Muscle of arm (tissue), 12 donors: ENCODE data around the gene C14orf132. TPM values are rescaled to one million over a fixed set of nuclear protein-coding genes. Genes with fewer than 3 reads are reported as not detected.

ENCODE experiments used
- DNase-seq: peaks from one replicate; pipeline ENCODE4 v3.0.0-alpha.2; 2013
- polyA plus RNA-seq, 12 donors: library from polyadenylated mRNA; unstranded; fragments of 120-200 nt; gene quantifications; one replicate each; pipeline ENCODE4 v1.2.1, GENCODE V29; 2013; ENCODE audit not compliant: insufficient read length in 12 of 12

The C14orf132 gene
- polyA plus RNA-seq, 12 donors = 14.9 to 24.9 (median 19.9) TPM; not detected in 1

- DNase-seq = no peak
These were observed 1.1 kb upstream of the C14orf132 start for GRCh38 chr14:96037891-96038557.

- no peak for DNase-seq
These were observed 623 bp upstream of the C14orf132 start for GRCh38 chr14:96038558-96038919.

- no peak for DNase-seq
These were observed 610 bp downstream of the C14orf132 start for GRCh38 chr14:96039633-96040311.

DNA sequence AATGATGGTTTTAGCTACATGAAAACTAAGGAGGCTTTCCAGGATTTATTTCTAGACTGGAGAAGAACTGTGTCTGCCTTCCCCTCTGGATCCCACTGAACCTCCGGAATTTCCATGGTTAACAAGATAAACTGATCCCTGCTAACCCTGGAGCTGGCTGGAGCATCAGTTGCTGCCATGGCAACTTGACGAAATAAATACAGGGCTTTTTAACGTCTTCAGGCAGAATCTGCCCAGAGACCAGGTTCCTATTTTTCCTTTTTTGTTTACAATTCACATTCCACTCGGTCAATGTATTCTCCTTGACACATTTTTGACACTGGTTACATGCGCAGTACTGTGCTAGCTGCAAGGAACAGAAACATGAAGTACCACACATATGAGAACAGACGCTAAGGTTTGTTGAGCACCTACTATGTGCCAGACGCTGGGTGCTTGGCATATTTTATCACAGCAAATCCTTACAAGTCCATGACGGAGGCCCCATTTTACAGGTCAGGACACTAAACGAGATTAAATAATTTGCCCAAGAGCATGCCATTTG lies 1.7 kb downstream of the C14orf132 start:
- DNase-seq = no peak

DNA sequence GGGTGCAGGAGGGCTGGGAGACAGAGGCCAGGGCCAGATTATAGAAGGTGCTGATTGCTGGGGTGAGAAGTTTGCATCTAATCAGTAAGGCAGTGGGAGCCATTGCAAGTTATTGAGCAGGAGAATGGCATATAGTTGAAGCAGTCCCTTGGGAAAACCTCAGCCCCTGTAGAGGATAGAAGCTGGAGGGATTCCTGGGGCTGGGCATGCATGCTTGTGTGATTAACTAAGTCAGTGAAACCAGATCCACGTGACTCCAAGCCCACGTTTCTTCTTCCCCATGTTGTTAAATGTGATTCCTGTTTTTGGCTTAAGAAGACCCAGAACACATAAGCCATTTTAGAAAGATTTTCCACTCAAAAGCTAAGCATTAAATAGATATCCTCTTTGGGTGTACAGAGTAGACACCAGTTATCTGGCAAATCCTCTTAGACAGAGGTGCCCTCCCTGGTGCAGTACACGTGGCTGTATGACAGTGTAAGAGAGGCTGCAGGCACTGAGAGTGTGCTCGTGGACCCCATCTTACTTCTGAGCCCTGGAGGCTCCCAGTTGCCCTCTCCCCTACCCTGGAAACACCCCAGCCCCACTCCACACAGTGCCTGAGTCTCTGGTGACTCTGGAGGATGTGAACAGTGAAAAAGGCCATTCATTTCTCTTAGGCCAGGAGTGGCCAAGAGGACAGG lies 3.2 kb downstream of the C14orf132 start:
- DNase-seq = no peak

GRCh38 chr14:96046630-96047029 lies 7.5 kb downstream of the C14orf132 start:
- DNase-seq = no peak

- no peak for DNase-seq
These were observed 7.9 kb downstream of the C14orf132 start for GRCh38 chr14:96047101-96047500.

- DNase-seq = no peak
These were observed 10.8 kb downstream of the C14orf132 start for GRCh38 chr14:96049932-96050331.

GRCh38 chr14:96050482-96050881 lies 11.3 kb downstream of the C14orf132 start:
- DNase-seq = no peak

DNA sequence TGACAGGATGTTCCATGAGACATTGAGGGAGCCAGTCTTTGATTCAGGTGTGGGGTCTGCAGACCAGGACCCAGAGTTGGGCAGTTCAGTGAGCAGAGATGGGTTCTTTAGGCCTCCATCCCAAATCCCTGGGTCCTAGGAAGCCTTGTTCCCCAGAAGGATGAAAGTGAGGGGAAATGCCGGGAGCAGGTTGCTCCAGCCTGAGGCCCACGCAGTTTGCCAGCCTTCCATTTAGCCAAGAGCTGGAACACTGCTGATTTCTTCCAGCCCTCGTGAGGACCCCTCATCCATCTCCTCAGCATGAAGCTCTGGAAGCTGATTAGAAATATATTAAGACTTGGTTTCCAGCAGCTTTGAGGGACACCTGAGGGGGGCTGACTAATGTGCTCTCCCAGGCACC lies 12.1 kb downstream of the C14orf132 start:
- no peak for DNase-seq

DNA sequence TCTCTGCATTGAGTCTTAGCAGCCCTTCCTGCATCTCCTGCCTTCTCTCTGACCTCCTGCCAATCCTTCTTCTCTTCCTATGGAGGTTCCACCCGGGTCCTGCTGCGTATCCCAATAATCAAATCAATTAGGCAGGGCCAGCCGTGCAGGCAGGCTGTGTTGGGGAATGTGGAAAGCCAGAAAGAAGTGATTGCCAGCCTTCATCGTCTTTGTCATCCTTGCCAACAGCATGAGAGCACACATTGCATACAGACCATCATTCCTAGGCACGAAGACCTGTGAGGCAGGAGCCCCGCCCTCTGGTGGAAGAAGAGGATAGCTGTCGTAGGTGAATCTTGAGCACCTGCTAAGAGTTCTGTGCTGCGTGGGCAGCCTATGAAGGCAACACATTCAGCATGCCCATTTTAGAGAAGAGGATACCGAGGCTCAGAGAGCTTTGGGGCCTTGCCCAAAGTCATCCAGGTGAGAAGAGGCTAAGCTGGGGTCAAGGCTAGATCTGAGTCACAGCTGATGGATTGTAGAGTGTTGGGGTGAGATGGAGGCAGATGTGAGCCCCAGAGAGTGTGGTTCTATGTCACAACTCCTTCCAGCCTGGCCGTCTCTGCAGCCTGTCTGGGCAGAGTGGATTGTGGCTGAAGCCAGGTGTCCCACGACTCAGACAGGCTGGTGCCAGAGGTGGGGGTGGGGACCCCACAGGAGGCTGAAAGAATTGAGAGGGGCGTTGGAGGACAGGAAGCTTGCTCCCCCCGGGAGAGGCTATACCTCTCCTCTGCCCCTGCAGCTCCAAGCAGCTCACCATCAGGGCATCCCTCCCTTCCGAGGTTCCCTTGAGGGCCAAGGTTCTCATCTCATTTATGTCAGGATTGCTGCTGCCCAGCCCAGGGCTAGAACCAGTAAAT lies 12.7 kb downstream of the C14orf132 start:
- no peak for DNase-seq

DNA sequence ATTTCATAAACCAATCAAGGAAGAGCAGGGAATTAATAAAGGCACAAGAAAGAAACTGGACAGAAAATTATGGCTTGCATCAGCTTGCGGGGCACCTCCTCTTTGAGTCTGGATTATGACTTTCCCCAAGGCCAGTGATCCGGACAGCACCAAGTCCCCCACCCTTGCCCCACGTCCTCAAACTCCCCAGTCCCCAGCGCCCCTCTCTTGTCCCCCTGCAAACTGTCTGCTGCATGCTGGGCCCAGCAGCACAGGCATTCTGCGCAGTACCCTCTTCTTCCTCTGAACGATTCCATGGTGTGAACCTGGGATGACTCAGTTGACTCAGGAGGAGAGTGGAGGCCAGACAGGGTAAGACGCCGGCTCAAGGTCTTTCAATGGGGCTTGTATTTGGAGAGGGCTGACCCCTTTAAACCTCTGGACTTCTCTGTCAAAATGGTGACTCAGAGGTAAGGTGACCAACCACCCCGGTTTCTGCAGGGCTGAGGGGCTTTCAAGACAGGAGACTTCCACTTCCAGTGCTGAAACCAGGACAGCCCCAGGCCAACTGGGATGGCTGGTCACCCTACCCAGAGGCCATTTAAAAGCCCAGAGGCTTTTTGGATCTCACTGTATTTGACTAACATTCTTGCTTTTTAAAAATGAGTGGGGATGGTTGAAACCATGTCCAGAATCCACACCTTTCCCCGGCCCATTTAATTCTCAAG lies 13.5 kb downstream of the C14orf132 start:
- no peak for DNase-seq

DNA sequence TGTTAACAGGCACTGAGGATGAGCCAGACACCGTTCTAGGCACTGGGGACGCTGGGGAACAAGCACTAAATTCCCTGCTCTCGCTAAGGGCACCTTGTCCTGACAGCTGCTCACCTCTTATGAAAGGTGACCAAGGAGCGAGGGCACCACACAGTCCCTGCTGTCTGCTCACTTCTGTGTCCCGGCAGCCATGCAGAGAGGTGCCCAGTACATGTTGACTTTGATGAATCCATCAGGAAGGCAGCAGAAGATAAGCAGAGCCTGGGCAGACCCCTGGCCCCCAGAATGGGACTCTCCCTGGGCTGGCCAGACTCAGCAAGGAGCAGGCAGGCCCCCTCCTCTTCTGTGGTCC lies 14.1 kb downstream of the C14orf132 start:
- no peak for DNase-seq

DNA sequence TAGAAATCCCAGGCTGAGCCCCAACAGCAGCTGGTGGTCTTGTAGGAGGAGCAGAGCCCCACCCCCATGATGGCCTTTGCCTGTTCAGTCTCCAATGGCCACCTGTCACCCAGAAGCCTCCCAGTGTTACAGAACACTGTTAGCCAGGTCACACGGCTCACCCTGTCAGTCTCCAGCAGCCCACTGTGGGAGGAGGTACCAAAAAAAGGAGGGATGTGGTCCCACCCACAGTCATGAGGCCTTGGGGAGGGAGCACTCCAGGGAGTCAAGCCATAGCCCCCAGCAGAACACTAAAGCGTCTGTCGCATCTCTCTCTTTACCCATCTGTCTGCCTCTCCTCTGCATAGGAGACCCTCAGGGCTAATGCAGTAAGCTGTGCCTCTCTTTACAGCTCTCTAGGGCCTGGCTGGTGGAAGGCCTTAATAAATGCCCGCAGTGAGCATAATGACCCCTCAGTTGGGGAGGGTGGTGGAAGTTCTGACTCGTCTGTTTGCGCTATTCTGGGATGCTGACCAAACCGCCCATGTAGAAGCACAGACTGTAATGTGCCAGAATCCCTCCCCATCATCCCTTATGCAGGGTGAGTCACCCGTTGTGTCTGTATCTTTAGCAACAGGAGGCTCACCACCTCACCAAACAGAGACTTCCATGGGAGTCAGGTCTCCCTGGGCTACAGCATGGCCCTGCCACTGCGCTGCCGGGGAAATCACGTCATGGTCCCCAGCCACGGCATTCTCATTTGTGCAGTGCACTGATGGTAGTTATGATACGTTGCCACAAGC lies 14.6 kb downstream of the C14orf132 start:
- peak; percentile 53 for DNase-seq

DNA sequence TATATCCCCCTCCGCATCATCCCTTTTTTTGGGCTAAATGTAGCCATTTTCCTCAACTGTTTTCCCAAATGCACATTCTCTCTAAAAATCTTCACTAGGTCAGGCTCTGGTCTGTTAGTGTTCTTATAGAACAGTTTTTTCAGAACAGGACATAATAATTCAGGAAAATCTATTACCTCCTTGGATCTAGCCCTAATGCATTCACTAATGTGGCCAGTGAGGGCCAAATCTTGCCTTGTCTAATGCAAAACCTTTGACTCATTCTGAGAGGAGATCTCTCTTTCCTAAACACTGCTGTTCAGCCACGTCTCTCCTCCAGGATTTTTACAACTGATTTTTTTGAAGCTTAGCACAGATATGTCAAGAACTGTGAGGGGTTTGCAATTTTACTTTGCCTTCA lies 15.5 kb downstream of the C14orf132 start:
- no peak for DNase-seq

- no peak for DNase-seq
These were observed 16.0 kb downstream of the C14orf132 start for GRCh38 chr14:96055065-96055752.

DNA sequence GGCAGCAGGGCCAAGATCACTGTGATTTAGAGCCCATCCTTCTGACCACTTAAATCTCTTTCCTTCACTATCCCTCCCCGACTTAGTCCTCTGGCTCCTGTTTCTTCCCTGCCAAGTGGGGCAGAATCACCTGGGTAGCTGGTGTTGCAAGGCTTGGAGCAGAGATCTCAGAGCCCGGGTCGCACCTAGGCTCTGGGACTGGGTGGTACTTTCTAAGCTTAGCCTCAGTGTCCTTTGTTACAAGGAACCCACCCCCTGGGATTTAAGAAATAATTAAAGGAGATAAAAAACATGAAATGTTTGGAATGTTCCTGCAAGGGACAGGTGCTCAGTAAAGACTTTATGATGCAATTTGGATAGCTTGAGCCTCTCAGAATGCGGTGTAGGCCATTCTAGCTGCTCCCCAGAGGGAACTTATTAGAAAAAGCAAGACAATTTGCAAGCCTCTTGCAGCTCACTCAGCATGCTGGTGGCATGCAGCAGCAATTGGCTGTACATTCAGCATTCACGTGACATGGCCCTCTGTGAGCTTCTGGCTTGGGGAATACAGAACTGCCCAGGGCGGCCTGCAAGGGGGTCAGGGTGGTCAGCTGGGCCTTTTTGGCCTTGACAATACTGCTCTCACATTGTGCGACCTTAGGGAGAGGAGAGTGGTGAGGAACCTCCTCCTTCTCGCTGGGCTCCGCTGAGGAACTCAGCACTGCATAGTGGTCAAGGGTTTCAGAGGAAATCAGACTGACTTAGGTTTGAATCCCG lies 16.8 kb downstream of the C14orf132 start:
- no peak for DNase-seq

DNA sequence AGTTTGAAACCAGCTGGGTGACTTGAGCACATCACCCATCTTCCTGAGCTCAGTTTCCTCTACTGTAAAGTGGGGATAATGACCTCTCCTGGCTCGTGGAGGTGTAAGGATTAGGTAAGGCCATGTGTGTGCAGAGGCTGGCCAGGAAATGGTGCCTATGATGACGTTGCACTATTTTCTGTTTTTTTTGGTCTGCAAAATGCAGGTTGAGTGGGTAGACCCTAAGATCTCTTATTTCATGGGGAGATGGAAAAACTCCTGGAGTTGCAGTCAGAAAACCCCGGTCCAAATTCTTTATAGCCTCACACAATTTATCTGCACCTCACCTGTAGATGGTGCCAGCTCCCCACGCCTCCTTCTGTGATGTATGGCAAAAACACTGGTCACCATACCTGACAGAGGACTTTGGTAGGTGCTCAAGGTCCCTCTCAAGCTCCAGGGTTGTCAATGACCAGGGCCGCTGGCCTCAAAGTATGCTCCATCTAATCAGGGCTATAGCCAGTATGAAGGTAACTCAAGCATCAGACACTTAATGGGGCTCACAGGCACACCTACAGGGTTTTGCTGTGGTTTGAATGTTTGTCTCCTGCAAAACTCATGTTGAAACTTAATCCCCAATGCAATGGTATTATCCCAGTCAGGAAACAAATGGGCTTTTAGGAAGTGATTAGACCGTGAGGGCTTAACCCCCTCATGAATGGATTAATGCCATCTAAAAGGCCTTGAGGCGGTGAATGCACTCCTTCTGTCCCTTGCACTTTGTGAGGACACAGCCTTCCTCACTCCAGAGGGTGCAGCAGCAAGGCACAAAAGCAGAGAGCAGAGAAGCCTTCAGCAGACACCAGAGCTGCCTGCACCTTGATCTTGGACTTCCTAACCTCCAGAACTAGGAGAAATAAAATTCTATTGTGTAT lies 17.6 kb downstream of the C14orf132 start:
- no peak for DNase-seq
